ENCODE measurements around the gene ATP6V1C2.

Gene ATP6V1C2, protein sequence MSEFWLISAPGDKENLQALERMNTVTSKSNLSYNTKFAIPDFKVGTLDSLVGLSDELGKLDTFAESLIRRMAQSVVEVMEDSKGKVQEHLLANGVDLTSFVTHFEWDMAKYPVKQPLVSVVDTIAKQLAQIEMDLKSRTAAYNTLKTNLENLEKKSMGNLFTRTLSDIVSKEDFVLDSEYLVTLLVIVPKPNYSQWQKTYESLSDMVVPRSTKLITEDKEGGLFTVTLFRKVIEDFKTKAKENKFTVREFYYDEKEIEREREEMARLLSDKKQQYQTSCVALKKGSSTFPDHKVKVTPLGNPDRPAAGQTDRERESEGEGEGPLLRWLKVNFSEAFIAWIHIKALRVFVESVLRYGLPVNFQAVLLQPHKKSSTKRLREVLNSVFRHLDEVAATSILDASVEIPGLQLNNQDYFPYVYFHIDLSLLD

DNA sequence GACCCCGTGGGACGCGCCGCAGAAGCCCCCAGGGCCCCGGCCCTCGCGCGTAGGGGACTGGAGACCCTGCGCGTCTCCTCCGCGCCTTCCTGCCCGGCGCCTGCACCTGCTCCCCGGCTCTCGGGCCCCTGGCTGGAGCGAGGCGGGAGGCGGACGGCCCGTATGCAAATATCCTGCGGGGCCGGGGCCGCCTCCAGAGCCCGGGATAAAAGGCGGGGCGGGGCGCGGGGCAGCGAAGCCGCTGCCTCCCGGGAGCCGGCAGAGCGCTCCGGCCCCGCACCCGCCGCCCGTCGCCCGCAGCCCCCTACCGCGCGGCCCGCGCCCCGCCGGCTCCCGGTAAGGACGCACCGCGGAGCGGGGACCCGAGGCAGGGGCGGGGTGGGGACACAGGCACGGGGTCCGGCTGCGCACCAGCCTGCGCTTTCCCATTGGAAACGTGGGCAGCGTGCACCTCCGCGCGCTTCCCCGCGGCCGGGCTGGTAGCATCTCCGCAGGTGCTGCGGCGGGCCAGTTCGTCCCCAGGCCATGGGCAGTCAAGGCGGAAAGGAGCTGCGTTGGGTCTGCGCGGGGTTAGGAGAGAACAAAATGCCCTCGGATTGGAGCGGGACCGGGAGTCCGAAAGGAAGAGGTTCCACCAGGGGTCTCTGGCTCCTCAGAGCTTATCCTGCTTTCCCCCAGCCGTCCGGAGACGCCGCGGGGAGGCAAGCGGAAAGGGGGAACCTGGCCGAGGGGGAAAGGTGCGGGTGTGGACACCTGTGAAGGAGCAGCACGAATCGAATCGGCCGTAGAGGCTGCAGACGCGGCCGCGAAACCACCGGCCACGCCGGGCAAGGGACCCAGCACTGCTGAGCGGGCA, at the start of gene ATP6V1C2:
ATP6V1C2 (plus strand) TSS at position 235 of the 856 bp plus-strand sequence. CDS start 1,220 bp downstream, outside the sequence.
- no peak for FAIRE-seq

DNA sequence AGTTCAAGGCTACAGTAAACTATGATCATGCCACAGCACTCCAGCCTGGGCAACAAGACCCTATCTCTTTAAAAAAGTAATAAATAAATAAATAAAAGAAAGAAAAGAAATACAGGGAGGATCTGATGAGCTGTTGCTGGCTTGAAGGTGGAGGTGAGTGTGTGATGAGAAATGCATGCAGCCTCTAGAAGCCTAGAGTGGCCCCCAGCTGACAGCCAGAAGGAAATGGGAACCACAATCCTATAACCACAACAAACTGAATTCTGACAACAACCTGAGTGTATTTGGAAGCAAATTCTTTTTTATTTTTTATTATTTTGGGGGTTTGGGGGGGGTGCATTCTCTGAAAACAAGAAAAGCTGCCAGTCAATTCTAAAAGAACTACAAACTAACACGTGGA, 46.3 kb upstream of the ATP6V1C2 start:
- FAIRE-seq = no peak

DNA sequence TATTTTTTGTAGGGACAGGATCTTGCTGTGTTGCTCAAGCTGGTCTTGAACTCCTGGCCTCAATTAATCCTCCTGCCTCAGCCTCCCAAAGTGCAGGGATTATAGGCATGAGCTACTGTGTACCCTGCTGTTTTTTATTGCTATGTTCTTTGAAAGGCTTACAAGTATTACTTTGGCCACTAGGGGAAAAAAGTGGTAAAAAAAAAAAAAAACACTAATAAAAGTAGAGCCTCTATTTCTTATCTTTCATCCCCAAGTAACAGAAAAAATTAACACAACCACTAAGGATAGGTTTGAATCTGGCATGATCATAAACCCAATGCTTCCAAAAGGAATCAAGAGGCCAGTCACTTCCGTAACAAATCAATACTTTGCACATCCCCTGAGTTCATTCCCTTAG, 43.2 kb upstream of the ATP6V1C2 start:
- FAIRE-seq = no peak

DNA sequence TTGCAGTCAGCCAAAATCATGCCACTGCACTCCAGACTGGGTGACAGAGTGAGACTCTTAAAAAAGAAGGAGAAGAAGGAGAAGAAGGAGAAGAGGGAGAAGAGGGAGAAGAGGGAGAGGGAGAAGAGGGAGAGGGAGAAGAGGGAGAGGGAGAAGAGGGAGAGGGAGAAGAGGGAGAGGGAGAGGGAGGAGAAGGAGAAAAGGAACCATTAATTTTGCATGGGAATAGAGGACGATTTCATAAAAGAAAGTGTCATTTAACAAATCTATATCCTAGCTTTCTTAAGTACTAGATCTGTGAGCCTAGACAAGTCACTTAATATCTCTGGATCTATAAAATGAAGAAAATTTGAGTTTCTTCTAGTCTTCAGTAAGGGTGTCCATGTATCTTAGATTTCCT, 41.2 kb upstream of the ATP6V1C2 start:
- FAIRE-seq = no peak

DNA sequence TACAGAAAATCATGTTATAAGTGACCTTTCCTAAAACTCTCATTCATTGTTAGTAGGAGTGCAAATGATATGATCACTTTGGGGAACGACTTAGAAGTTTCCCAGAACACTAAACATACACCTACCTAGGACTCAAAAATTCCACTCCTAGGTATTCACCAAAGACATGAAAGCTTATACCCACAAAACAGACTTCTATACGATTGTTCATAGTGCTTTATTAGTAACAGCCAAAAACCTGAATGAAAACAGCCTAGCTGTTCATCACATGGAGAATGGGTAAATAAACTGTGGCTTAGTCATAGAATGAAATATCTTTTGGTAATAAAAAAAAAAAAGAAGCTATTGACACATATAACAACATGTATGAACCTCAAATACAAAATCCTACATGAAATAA, 40.5 kb upstream of the ATP6V1C2 start:
- FAIRE-seq = no peak

DNA sequence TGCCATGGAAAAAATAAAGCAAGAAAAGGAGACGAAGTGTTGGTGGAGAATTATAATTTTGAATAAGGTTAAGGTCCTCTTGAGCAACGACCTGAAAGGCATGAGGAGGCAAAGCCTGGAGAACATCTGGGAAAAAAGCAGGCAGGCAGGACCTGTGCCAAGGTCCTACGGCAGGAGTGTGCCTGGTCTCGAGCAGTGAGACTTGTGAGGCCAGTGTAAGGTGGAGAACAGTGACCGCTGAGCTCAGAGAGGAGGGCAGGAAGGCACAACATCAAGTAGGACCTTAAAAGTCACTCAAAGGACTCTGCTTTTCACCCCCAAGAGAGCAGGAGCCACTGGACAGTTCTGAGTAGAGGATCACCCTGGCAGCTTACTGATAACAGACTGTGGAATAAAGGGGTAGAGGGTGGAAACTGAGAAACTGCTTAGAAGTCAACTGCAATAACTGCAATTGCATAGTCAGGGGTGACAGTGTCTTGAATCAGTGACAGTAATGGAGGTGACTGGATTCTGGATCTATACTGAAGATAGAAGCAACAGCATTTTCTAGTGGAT, 35.2 kb upstream of the ATP6V1C2 start:
- FAIRE-seq = no peak

DNA sequence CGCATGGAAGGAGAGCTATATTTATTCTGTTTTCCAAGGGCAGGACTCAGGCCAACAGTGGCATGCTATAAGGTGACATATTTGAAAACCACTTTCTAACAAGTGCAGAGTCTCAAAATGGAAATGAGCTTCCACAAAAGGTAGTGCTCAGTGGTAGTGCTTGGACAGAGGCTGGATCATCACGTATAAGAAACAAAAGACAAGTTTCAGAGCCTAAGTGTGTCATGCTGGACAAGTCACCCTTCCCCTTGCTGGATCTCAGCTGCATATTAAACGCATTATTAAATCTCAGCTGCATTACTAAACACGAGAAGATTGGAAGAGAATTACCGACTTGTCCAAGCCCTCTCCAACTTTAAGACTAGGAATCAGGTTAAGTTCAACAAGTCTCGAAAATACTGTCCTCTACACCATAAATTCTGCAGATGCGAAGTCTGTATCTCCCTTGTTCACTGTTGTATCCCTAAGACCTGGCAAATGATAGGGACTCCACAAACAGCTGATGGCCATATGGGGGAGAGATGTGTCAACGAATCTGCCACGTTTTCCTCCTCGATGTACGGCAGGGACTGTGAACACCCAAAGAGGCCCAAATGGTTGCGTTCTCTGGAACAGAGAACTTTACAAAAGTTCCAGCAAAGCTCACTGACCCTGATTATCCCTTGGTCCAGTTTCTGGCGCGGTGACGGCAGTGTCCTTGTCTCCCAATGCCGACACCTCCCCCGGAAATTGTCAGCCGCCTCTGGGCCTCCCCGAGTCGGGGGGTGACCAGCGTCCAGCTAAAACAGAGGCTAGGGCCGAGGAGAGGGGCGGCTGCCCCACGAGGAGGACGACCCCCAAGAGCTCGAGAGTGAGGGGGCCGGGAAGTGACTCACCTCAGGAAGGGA, 32.3 kb upstream of the ATP6V1C2 start:
- no peak for FAIRE-seq

DNA sequence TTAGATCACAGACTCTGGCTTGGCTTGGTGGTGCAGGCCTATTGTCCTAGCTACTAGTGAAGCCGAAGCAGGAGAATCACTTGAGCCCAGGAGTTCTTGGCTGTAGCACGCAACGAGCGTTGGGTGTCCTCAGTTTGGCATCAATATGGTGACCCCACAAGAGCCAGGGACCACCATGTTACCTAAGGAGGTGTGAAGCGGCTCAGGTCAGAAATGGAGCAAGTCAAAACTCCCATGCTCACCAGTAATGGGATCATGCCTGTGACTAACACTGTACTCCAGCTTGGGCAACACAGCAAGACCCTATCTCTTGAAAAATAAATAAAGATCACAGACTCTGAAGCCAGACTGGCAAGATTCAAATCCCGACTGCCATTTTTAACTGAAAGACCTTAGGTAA, 29.9 kb upstream of the ATP6V1C2 start:
- FAIRE-seq = no peak

DNA sequence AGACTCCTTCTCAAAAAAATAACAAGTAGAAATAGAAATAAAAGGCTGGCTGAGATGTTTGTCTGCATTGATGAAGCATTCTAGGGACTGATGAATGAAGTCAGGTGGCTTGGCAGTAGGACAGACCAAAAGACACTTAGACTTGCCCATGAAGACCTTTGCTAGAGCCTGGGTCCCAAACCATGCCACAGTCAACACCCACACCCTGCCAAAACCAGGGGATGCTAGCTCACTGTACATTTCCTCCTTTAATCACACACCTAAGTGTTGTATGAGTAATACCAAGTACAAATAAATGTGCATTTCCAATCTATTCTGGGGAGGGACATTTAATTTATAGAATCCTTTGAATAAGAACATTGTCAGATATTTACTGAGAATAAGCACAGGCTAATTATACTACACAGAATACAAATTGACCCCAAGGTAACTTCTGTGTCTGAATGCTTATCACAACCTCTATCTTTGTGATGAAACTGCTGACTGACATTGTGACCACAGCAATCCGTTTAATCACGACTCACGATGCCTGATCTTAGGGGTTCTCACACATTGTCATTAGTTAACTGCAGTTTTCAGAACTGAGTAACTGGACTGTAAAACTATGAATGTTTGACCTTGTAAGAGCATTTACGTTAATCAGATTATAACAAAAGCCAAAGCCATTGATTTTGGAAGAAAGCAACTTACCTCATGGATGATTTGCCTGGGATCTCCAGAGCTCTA, 21.2 kb upstream of the ATP6V1C2 start:
- FAIRE-seq = no peak

DNA sequence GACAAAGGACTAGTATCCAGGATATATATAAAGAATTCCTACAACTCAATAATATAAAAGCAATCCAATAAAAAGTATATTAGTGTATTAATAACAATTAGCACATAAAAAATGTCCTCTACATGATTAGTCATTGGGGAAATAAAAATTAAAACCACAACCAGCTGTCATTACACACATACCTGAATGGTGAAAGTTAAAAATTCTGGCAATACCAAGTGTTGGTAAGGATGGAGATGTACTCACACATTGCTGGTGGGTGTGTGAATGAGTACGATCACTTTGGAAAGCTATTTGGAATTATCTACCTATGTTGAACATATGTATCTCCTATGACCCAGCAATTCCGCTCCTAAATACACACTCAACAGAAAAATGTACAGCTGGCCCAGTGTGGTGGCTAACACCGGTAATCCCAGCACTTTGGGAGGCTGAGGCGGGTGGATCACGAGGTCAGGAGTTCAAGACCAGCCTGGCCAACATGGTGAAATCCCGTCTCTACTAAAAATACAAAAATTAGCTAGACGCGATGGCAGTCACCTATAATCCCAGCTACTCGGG, 17.3 kb upstream of the ATP6V1C2 start:
- no peak for FAIRE-seq

DNA sequence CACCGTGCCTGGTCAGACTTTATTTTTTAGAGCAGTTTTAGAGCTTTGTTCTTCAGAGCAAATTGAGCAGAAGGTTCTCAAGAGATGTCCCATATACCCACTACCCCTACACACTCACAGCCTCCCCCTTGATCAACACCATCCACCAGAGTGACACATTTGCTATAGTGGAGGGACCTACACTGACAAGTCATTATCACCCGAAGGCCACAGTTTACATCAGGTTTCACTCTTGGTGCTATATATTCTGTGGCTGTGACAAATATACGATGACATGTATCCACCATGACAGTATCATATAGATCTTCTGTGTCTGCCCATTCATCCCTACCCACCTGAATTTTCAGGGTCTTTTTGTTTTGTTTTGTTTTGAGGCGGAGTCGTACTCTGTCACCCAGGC, 15.4 kb upstream of the ATP6V1C2 start:
- FAIRE-seq = no peak

DNA sequence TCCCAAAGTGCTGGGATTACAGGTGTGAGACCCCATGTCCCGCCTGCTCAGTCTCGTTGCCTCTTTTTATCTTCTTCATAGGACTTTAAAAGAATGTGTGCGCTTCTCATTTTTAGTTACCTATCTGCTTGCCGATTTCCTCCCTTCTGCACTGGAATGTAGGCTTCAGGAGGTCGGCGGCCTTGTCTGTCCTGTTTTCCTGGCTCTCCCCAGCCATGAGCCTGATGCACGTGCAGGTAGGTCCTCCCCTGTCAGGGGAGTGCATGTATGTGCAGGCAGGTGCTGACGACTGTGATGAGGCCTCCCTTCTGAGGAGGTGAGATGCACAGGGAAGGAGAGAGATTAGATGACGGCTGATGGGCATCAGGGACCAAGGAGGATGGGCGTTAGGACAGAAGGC, 13.6 kb upstream of the ATP6V1C2 start:
- no peak for FAIRE-seq

DNA sequence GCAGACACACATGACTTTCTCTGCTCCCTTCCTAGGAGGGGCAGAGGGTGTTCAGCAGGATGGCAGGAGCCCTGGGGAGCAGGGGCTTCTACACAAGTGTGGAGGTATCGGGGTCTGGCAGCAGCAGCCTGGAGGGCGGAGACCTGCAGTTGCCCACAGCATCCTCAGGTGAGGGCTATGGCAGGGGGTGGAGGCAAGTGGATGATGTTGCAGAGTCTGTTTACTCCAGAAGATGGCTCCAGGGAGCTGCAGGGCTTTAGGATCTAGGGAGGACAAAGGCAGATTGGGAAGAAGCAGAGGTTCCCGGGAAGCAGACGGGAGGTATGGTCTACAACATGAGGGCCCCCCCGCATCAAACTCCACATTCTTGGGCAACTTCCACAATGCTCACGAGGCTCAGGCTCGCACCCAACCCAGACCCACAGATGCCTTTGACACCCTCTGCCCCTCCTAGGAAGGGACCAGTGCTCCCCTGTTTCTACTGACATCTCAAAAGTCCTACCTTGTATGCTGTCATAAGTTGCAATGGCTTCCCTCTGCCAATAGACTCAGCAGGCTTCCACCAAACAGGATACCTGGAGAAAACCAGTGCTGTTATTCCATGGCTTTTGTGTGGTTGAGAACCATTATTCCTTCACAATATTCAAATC, 12.0 kb upstream of the ATP6V1C2 start:
- no peak for FAIRE-seq

DNA sequence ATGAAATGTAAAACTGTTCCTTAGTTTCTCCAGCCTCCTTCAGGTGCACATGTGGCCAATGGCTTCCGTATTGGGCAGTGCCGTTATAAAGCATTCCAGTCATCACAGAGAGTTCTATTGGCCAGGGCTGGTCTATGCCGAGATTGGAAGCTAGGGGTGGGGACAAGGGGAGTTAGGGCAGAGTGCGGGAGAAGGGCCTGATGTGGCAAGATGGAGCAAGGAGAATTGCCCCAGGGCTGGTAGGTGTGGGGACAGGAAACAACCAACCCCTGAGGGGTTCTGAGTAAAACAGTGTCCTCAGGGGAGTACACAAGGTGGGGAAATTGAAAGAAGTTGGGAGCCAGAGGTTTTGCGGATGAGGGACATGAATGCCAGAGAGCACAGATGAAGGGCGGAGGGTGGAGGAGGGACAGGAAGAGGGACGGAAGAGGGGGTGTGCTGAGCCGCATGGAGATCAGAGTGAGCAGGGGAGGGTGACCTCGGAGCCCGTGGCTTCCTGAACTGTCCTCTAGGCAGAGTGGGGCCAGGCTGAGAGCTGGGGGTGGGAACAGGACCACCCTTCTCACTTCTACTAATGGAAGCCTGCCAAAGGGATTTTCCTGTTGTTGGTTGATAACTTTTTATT, 9.1 kb upstream of the ATP6V1C2 start:
- FAIRE-seq = no peak

DNA sequence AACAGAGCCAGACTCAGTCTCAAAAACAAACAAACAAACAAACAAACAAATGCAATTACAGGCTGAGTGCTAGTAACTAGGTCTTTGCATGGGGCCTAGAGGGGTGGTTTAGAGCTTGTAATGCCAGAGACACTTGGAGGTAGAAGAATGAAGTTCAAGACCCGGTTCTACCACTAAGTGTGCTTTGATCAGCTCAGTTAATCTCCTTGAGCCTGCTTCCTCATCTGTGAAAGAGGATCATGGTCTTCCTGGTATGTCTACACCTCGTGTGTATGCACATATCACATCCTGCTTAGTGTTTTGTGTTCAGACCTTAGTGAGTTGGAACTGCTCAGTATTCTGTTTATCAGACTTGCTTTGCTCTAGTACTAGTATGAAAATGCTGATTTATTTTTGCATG, 4.8 kb upstream of the ATP6V1C2 start:
- no peak for FAIRE-seq

DNA sequence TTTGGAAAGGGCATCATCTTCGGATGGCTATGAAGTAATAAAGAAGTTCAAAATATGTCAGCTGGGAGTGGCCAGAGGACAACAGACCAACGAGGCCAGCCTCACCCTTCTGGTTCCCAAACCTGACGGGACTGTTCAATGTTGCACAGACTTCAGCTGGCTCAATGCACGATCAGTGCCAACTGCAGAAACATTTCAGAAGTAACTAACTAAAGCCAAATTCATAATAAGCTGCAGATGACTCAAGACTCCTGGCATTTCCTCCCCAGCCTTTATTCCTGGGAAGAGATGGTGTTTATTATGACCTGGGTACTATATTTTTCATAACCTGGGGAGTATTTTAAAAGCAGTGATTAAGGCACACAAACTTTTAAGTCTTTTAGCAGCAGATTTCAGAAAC, 3.8 kb upstream of the ATP6V1C2 start:
- no peak for FAIRE-seq

DNA sequence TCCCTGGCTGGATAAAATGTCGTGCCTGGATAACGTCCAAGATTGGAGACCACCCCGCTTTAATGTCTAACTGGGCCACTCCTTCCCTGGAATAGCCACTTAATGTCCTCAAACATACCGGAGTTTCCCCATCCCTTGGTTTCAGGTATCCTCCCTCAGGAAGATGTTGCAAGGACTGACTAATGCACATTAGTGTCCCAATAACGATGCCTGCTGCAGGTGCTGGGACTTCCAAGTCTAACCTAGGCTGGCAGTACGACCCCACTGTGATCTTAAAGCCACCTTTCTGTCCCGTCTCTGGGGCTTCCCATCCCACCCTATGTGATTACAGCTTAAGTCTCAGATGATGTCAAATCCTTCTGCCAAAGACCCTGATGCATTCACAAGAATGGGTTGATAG, 1.1 kb upstream of the ATP6V1C2 start:
- FAIRE-seq = no peak

DNA sequence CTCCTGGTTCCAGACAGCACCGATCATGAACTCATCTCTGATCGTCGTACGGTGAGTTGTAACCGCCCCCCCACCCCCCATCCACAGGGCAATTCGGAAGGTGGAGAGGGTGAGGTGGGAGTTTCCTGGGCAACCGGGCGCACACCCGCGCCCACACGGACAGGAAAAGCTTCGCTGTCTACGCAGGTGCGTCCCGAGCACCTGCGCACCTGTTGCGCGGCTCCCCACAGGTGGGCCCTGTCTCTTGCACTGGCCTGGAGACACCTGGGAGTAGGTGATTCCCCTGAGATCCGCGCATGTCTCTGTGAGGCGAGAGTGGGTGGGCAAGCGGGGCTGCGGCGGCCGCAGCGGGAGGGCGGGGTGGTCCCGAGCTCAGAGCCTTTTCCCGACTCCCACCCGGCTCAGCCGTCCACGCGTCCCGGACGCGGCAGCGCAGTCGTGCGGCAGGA, 459 bp upstream of the ATP6V1C2 start:
- no peak for FAIRE-seq

DNA sequence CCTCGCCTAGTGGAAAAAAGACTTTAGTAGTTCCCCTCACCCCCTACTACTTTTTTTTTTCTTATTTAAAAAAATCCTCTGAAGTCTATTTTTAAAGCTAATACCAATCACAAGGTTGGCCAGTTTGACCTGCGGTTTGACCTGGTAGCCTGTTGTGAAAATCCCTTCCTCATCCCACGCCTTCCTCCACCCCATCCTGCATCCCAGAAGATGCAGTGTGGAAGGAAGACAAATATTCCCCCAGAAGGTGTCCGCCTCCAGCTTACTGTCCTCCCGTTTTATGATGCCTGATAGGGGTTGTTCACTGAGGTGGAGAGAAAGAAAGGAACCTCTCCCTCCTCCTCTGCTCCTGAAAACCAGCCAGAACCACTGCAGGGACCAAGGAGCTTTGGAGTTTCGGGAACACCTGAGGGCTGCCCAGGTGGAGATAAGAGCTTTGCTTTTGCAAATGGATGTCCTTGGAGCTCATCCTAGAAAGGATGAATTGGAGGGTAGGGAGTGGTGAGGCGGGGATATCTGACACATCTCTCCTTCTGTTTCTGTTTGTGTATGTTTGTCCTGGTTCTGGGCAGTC, 909 bp downstream of the ATP6V1C2 start:
- no peak for FAIRE-seq

DNA sequence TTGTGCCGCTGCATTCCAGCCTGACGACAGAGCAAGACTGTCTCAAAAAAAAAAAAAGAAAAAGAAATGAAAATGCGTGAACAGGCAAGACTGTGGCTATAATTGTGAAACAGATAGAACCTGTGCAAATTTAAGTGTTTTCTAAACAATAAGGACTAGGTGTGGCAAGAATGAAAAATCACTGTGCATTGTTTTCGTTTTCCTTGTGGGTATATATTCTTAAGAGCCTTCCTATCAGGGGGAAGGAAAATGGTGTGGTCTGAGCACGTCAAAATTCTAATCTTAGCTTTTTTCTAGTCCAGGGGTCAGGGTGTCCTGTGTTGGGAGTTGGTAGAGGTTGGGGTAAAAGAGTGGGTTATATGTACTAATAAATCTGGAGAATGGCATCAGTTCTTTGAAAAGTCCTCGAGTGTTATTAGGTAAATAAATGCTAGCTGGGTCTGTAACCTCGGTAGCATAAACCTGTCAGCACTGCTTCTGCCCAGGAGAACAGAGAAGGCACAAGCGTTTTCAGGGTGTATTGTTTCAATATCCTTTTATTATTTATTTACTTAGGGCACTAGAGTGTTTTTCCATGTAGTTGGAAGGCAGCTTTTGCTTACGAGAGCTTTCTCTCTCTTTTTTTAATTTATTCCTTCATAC, 11.6 kb downstream of the ATP6V1C2 start:
- FAIRE-seq = no peak
